CD4-positive, alpha-beta memory T cell (primary cell): Measurements from ENCODE around the gene FAM174C. TPM values are rescaled to one million over a fixed set of nuclear protein-coding genes. Genes with fewer than 3 reads are reported as not detected.
"Not testable (repeated sequence)": the region's sequence is repeated elsewhere in the genome, so short reads cannot be mapped to it uniquely, and the experiment has no call there.

Experiments used
- CTCF ChIA-PET: fragments of 350-600 bp; sonication (Branson Sonifier 250); formaldehyde crosslinking; loops from one replicate; lab custom pipeline; 2021; ENCODE audit warnings: inconsistent platforms; ENCODE audit not compliant: partially characterized antibody; lab: Charles Lee
- POLR2A ChIA-PET: fragments of 350-600 bp; sonication (Branson Sonifier 250); formaldehyde crosslinking; loops from one replicate; lab custom pipeline; 2021; ENCODE audit not compliant: partially characterized antibody; lab: Charles Lee
- DNase-seq, 5 donors: peaks; one replicate each; pipeline versions ENCODE4 v3.0.0 to v3.0.0-alpha.2; 2020 to 2022; ENCODE audit warnings: mixed read lengths in 1 of 5
- H3K27ac ChIP-seq: one replicate; pipeline ENCODE4 v1.7.0; 2013; ENCODE audit warnings: low read depth, low read length
- H3K27me3 ChIP-seq: 2 replicates; pipeline ENCODE4 v1.7.0; 2013; ENCODE audit warnings: mild to moderate bottlenecking, low read length, moderate library complexity; ENCODE audit not compliant: insufficient read depth
- H3K36me3 ChIP-seq: 2 replicates; pipeline ENCODE4 v1.7.0; 2013; ENCODE audit warnings: mild to moderate bottlenecking, low read length, moderate library complexity; ENCODE audit not compliant: insufficient read depth
- H3K4me1 ChIP-seq: 2 replicates; pipeline ENCODE4 v1.7.0; 2013; ENCODE audit warnings: mild to moderate bottlenecking, low read length, moderate library complexity; ENCODE audit not compliant: insufficient read depth
- H3K4me3 ChIP-seq, 2 donors: one replicate each; pipeline ENCODE4 v1.7.0; 2013; ENCODE audit warnings: low read length in 2 of 2, mild to moderate bottlenecking in 1 of 2
- H3K9me3 ChIP-seq, 2 donors: one replicate each; pipeline ENCODE4 v1.7.0; 2013; ENCODE audit warnings: low read length in 2 of 2, control low read depth in 1 of 2; ENCODE audit not compliant: control insufficient read depth in 1 of 2
- H3K27ac Mint-ChIP-seq, 7 donors: one replicate each; pipeline ENCODE4 v1.8.0; 2020 to 2021; ENCODE audit warnings: mixed read lengths in 7 of 7, mild to moderate bottlenecking in 6 of 7, inconsistent platforms in 3 of 7, moderate library complexity in 3 of 7
- H3K27me3 Mint-ChIP-seq, 2 donors: one replicate each; pipeline ENCODE4 v1.8.0; 2020 to 2021; ENCODE audit warnings: mixed read lengths in 2 of 2
- H3K36me3 Mint-ChIP-seq, 2 donors: one replicate each; pipeline ENCODE4 v1.8.0; 2020 to 2021; ENCODE audit warnings: mixed read lengths in 2 of 2, inconsistent platforms in 1 of 2, mild to moderate bottlenecking in 1 of 2
- H3K4me1 Mint-ChIP-seq, 4 donors: one replicate each; pipeline ENCODE4 v1.8.0; 2020 to 2021; ENCODE audit warnings: mixed read lengths in 4 of 4, mild to moderate bottlenecking in 1 of 4
- H3K4me3 Mint-ChIP-seq, 8 donors: one replicate each; pipeline ENCODE4 v1.8.0; 2020 to 2021; ENCODE audit warnings: mixed read lengths in 8 of 8, mild to moderate bottlenecking in 7 of 8, moderate library complexity in 6 of 8, inconsistent platforms in 3 of 8
- H3K9me3 Mint-ChIP-seq, 8 donors: one replicate each; pipeline ENCODE4 v1.8.0; 2020 to 2021; ENCODE audit warnings: mixed read lengths in 8 of 8, mild to moderate bottlenecking in 5 of 8, inconsistent platforms in 3 of 8, moderate library complexity in 1 of 8
- intact Hi-C: fragments of 100-400 bp; cut with micrococcal nuclease; formaldehyde crosslinking; loops from one replicate; pipeline ENCODE4 v1.15.1; 2023
- polyA plus RNA-seq, 2 donors: library from polyadenylated mRNA; unstranded; fragments of 300-500 nt; fragmentation: Illumina TruSeq; gene quantifications; one replicate each; pipeline ENCODE4 v1.2.3, GENCODE V29; 2021
- total RNA-seq, 2 experiments: library from RNA; stranded (reverse); gene quantifications; one replicate each; pipeline ENCODE4 v1.2.3, GENCODE V29; 2021

FAM174C gene
- total and polyA plus RNA-seq, 4 experiments from 2014 or later = 50.5 to 114 (median 55.7) TPM

DNA sequence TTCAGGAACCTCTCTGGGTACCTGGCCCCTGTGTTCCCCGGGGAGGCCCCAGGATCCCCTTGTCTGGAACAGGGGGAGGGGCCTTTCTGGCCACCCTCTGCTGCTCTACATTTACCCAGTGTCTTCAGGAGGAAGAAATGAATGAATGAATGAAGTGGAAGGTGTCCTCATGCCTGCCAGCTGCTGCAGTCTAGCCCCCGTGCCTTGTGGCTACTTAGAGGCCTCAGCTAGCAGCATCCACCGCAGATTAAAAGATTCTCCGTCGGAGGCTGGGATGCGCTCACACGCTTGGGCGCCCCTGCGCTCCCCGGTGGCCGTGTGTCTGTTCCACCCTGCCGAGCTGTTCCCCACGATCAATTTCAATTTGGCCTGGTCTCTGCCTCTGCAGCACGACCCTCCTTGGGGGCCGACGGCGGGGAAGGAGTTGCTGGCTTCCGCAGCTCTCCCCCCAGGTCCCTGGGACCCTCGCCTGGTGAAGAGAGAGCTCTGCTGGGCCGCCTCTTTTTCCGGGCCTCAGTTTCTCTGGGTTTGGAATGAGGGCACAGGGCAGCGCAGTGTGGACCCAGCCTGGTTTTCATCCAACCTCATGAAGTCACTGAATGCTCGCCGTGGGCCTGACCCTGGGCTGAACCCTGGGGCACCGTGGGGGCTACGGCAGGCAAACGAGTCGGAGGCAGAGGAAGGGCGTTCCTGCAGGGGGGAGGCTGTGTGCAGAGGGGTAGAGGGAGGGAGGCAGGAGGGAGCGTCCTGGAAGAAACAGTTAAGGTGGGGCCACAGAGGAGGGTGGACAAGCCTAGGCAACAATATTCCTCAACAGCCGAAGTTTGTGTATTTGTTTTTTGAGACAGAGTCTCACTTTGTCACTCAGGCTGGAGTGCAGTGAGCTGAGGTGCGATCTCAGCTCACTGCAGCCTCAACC lies 38.6 kb downstream of the FAM174C start:
- peaks cover 12 to 17% of the 10 kb centered on the region in 2 donors for H3K27me3 Mint-ChIP-seq
- Histone ChIP-seq H3K4me1 (no peaks in the 10 kb centered on the region), H3K27ac (no peak overlapping the region), H3K9me3 (no peaks in the 10 kb centered on the region), H3K27me3 (no peaks in the 10 kb centered on the region), H3K36me3 (no peaks in the 10 kb centered on the region), H3K4me3 (no peak overlapping the region)
- intact Hi-C loops = no loop called here
- H3K9me3 Mint-ChIP-seq = no peaks in the 10 kb centered on the region
- POLR2A ChIA-PET = no interaction called here
- H3K36me3 Mint-ChIP-seq = no peaks in the 10 kb centered on the region
- DNase-seq = no peak
- CTCF ChIA-PET = no interaction called here
- no peak overlapping the region for H3K27ac Mint-ChIP-seq
- H3K4me1 Mint-ChIP-seq = no peaks in the 10 kb centered on the region
- no peak overlapping the region for H3K4me3 Mint-ChIP-seq

- Histone ChIP-seq H3K9me3 (no peaks in the 10 kb centered on the region), H3K36me3 (no peaks in the 10 kb centered on the region), H3K27me3 (no peaks in the 10 kb centered on the region), H3K27ac (no peak overlapping the region), H3K4me1 (no peaks in the 10 kb centered on the region), H3K4me3 (no peak overlapping the region)
- DNase-seq = no peak
- Mint-ChIP-seq H3K9me3 (no peaks in the 10 kb centered on the region), H3K4me1 (no peaks in the 10 kb centered on the region), H3K27ac (no peak overlapping the region), H3K4me3 (no peak overlapping the region), H3K27me3 (peaks cover 17 to 21% of the 10 kb centered on the region in 2 donors), H3K36me3 (no peaks in the 10 kb centered on the region)
- CTCF ChIA-PET = interaction anchor here (1.0 kb wide), 1 partner anchor 57 kb away, joined by 3 read pairs; no protein-coding TSS in a partner anchor
- POLR2A ChIA-PET = interaction anchor here (0.6 kb wide), 1 partner anchor 112 kb away, joined by 3 read pairs; no protein-coding TSS in a partner anchor
- intact Hi-C loops = no loop called here
Measured at GRCh38 chr19:1315470-1316166, 40.3 kb downstream of the FAM174C start.

GRCh38 chr19:1316466-1316865 lies 41.1 kb downstream of the FAM174C start:
- H3K27me3 ChIP-seq = no peaks in the 10 kb centered on the region
- H3K36me3 ChIP-seq = no peaks in the 10 kb centered on the region
- H3K27ac ChIP-seq = no peak overlapping the region
- no peak for DNase-seq
- Mint-ChIP-seq H3K4me1 (no peaks in the 10 kb centered on the region), H3K27me3 (peaks cover 20 to 25% of the 10 kb centered on the region in 2 donors), H3K36me3 (no peaks in the 10 kb centered on the region), H3K27ac (no peak overlapping the region), H3K4me3 (no peak overlapping the region), H3K9me3 (no peaks in the 10 kb centered on the region)
- ChIA-PET CTCF (interaction anchor here (1.3 kb wide), 1 partner anchor 56 kb away, joined by 3 read pairs; no protein-coding TSS in a partner anchor), POLR2A (no interaction called here)
- intact Hi-C loops = no loop called here
- H3K4me1 ChIP-seq = no peaks in the 10 kb centered on the region
- no peak overlapping the region for H3K4me3 ChIP-seq
- no peaks in the 10 kb centered on the region for H3K9me3 ChIP-seq

GRCh38 chr19:1317274-1318003 lies 42.1 kb downstream of the FAM174C start:
- H3K36me3 ChIP-seq = no peaks in the 10 kb centered on the region
- no peaks in the 10 kb centered on the region for H3K4me1 ChIP-seq
- Mint-ChIP-seq H3K27me3 (peaks cover 21 to 26% of the 10 kb centered on the region in 2 donors), H3K4me3 (peak overlapping the region in 1 of 8 donors; percentile 34), H3K9me3 (no peaks in the 10 kb centered on the region), H3K27ac (no peak overlapping the region), H3K36me3 (no peaks in the 10 kb centered on the region), H3K4me1 (no peaks in the 10 kb centered on the region)
- DNase-seq = no peak
- H3K27ac ChIP-seq = no peak overlapping the region
- ChIA-PET CTCF (interaction anchor here (1.3 kb wide), 1 partner anchor 55 kb away, joined by 3 read pairs; no protein-coding TSS in a partner anchor), POLR2A (no interaction called here)
- no peaks in the 10 kb centered on the region for H3K9me3 ChIP-seq
- H3K27me3 ChIP-seq = peaks cover 2% of the 10 kb centered on the region
- intact Hi-C loops = no loop called here
- H3K4me3 ChIP-seq = no peak overlapping the region

- intact Hi-C loops = no loop called here
- POLR2A ChIA-PET = no interaction called here
Measured at GRCh38 chr19:1318678-1319471, 43.5 kb downstream of the FAM174C start.

DNA sequence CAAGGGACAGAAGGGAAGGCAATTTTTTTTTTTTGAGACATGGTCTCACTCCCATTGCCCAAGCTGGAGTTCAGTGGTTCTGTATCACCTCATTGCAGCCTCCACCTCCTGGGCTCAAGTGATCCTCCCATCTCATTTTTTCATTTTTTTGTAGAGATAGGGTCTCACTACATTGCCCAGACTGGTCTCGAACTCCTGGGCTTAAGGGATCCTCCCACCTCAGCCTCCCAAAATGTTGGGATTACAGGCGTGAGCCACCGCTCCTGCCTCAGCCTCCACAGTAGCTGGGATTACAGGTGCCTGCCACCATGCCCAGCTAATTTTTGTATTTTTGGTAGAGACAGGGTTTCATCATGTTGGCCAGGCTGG lies 44.9 kb downstream of the FAM174C start:
- intact Hi-C loops, DNase-seq, H3K36me3 ChIP-seq, H3K4me1 Mint-ChIP-seq, H3K27ac Mint-ChIP-seq, POLR2A ChIA-PET, H3K4me3 Mint-ChIP-seq, H3K36me3 Mint-ChIP-seq, H3K4me1 ChIP-seq, H3K9me3 Mint-ChIP-seq, H3K27ac ChIP-seq, H3K9me3 ChIP-seq, H3K4me3 ChIP-seq, CTCF ChIA-PET: not testable (repeated sequence)
- peaks cover 16% of the 10 kb centered on the region for H3K27me3 ChIP-seq
- H3K27me3 Mint-ChIP-seq = peaks cover 32 to 39% of the 10 kb centered on the region in 2 donors

More at GRCh38 chr19:1318678-1319471, 43.5 kb downstream of the FAM174C start:
- no peak for DNase-seq
- H3K27ac Mint-ChIP-seq = no peak overlapping the region
- peaks cover 6% of the 10 kb centered on the region for H3K27me3 ChIP-seq
- no peak overlapping the region for H3K27ac ChIP-seq
- H3K27me3 Mint-ChIP-seq = peaks cover 26 to 35% of the 10 kb centered on the region in 2 donors
- CTCF ChIA-PET = no interaction called here
- H3K4me3 ChIP-seq = no peak overlapping the region
- no peaks in the 10 kb centered on the region for H3K4me1 ChIP-seq
- H3K36me3 ChIP-seq = no peaks in the 10 kb centered on the region
- H3K4me1 Mint-ChIP-seq = no peaks in the 10 kb centered on the region
- H3K4me3 Mint-ChIP-seq = no peak overlapping the region
- no peaks in the 10 kb centered on the region for H3K9me3 ChIP-seq
- peaks cover 0 to 5% of the 10 kb centered on the region in 2 donors for H3K36me3 Mint-ChIP-seq
- peaks cover 0 to 3% (median 0%) of the 10 kb centered on the region in 8 donors for H3K9me3 Mint-ChIP-seq
